Liver (tissue), 9 donors: ENCODE results near the gene SELENOF. TPM values are rescaled to one million over a fixed set of nuclear protein-coding genes. Genes with fewer than 3 reads are reported as not detected.

Experiments used
- DNase-seq: peaks from one replicate; pipeline ENCODE4 v3.0.0-alpha.2; 2017; ENCODE audit warnings: low spot score
- H3K27ac ChIP-seq, 2 donors: one replicate each; pipeline ENCODE4 v1.7.0; 2013; ENCODE audit warnings: inconsistent platforms in 2 of 2, low read length in 2 of 2, control low read depth in 1 of 2, low read depth in 1 of 2, mild to moderate bottlenecking in 1 of 2
- H3K27me3 ChIP-seq, 4 donors: one replicate each; pipeline versions ENCODE4 v1.6.1 to v1.7.0; 2013; ENCODE audit warnings: low read length in 3 of 4, inconsistent platforms in 1 of 4, mild to moderate bottlenecking in 1 of 4, moderate library complexity in 1 of 4; ENCODE audit not compliant: control insufficient read depth in 4 of 4, insufficient read depth in 4 of 4
- H3K36me3 ChIP-seq, 4 donors: one replicate each; pipeline versions ENCODE4 v1.6.1 to v1.7.0; 2013; ENCODE audit warnings: low read length in 3 of 4, mild to moderate bottlenecking in 3 of 4, low read depth in 1 of 4, moderate library complexity in 1 of 4; ENCODE audit not compliant: control insufficient read depth in 4 of 4, insufficient read depth in 3 of 4
- H3K4me1 ChIP-seq, 4 donors: one replicate each; pipeline versions ENCODE4 v1.6.1 to v1.7.0; 2013; ENCODE audit warnings: low read length in 3 of 4, mild to moderate bottlenecking in 3 of 4, moderate library complexity in 1 of 4; ENCODE audit not compliant: control insufficient read depth in 4 of 4, insufficient read depth in 4 of 4
- H3K4me3 ChIP-seq, 3 donors: one replicate each; pipeline versions ENCODE4 v1.6.1 to v1.7.0; 2013; ENCODE audit warnings: low read length in 3 of 3, control low read depth in 1 of 3, low read depth in 1 of 3, mild to moderate bottlenecking in 1 of 3
- H3K9ac ChIP-seq, 2 donors: one replicate each; pipeline ENCODE4 v1.7.0; 2013; ENCODE audit warnings: low read length in 2 of 2, mild to moderate bottlenecking in 2 of 2, moderate library complexity in 2 of 2, control low read depth in 1 of 2, low read depth in 1 of 2
- H3K9me3 ChIP-seq, 4 donors: one replicate each; pipeline versions ENCODE4 v1.6.1 to v1.7.0; 2013; ENCODE audit warnings: low read length in 3 of 4; ENCODE audit not compliant: control insufficient read depth in 4 of 4
- EGR1 ChIP-seq, 2 donors: IDR thresholded peaks; 2 replicates each; pipeline ENCODE4 v1.6.1; 2016 to 2018; ENCODE audit warnings: antibody characterized with exemption in 2 of 2, low read depth in 2 of 2
- FOXA1 ChIP-seq: IDR thresholded peaks from 2 replicates; pipeline ENCODE4 v1.6.1; 2016; ENCODE audit warnings: antibody characterized with exemption
- FOXA2 ChIP-seq: IDR thresholded peaks from 2 replicates; pipeline ENCODE4 v1.6.1; 2016; ENCODE audit warnings: antibody characterized with exemption
- GABPA ChIP-seq, 2 donors: IDR thresholded peaks in 1 of 2; conservative IDR thresholded peaks in 1 of 2; 2 replicates each; pipeline ENCODE4 v1.6.1; 2016; ENCODE audit warnings: antibody characterized with exemption in 2 of 2, mild to moderate bottlenecking in 1 of 2, moderate library complexity in 1 of 2
- HNF4A ChIP-seq, 2 donors: conservative IDR thresholded peaks; 2 replicates each; pipeline ENCODE4 v1.6.1; 2016; ENCODE audit warnings: antibody characterized with exemption in 2 of 2, mild to moderate bottlenecking in 2 of 2
- HNF4G ChIP-seq: IDR thresholded peaks from 2 replicates; pipeline ENCODE4 v1.6.1; 2016; ENCODE audit warnings: antibody characterized with exemption
- JUND ChIP-seq, 2 donors: IDR thresholded peaks; 2 replicates each; pipeline ENCODE4 v1.6.1; 2016; ENCODE audit warnings: antibody characterized with exemption in 2 of 2
- NR2F2 ChIP-seq: IDR thresholded peaks from 2 replicates; pipeline ENCODE4 v1.6.1; 2016; ENCODE audit warnings: antibody characterized with exemption
- RAD21 ChIP-seq, 2 donors: IDR thresholded peaks; 2 replicates each; pipeline ENCODE4 v1.6.1; 2016; ENCODE audit warnings: antibody characterized with exemption in 2 of 2, mild to moderate bottlenecking in 2 of 2
- RXRA ChIP-seq, 2 donors: IDR thresholded peaks; 2 replicates each; pipeline ENCODE4 v1.6.1; 2017 to 2018; ENCODE audit warnings: antibody characterized with exemption in 2 of 2, mild to moderate bottlenecking in 1 of 2
- SP1 ChIP-seq: IDR thresholded peaks from 2 replicates; pipeline ENCODE4 v1.6.1; 2018; ENCODE audit warnings: antibody characterized with exemption, mild to moderate bottlenecking
- TAF1 ChIP-seq: conservative IDR thresholded peaks from 2 replicates; pipeline ENCODE4 v1.6.1; 2016; ENCODE audit warnings: antibody characterized with exemption, mild to moderate bottlenecking
- YY1 ChIP-seq: IDR thresholded peaks from 2 replicates; pipeline ENCODE4 v1.6.1; 2016; ENCODE audit warnings: antibody characterized with exemption, mild to moderate bottlenecking
- WGBS: extraction: QIAGEN DNeasy Blood & Tissue Kit; methylation state at CpG from one replicate; pipeline ENCODE4 v1.1.7; 2013; 5-methylcytosine and 5-hydroxymethylcytosine counted together
- polyA plus RNA-seq, 2 donors: library from polyadenylated mRNA; stranded (reverse) in 1 of 2; unstranded in 1 of 2; fragments of 200-250 nt in 1 of 2; fragments of >200 nt in 1 of 2; fragmentation: Nextera tagmentation in 1 of 2; extraction: Ambion mirVana in 1 of 2; gene quantifications; one replicate each; pipeline versions ENCODE4 v1.2.1 to v1.2.3, GENCODE V29; 2013 to 2015
- total RNA-seq, 2 donors: library from RNA; depleted of rRNA; stranded (reverse); fragments of >200 nt; gene quantifications; one replicate each; pipeline ENCODE4 v1.2.3, GENCODE V29; 2014
- TF ChIP-seq, protein P1 (sequence below): IDR thresholded peaks from 2 replicates; pipeline ENCODE4 v1.6.1; 2016; ENCODE audit warnings: antibody characterized with exemption, mild to moderate bottlenecking
- TF ChIP-seq, protein P2 (sequence below): IDR thresholded peaks from 2 replicates; pipeline ENCODE4 v1.6.1; 2016; ENCODE audit warnings: antibody characterized with exemption
- TF ChIP-seq, protein P3 (sequence below): IDR thresholded peaks from 2 replicates; pipeline ENCODE4 v1.6.1; 2016; ENCODE audit warnings: antibody characterized with exemption
- TF ChIP-seq, protein P4 (sequence below): IDR thresholded peaks from 2 replicates; pipeline ENCODE4 v1.6.1; 2016; ENCODE audit warnings: antibody characterized with exemption
- TF ChIP-seq, protein P5 (sequence below): fragments of 150-350 bp; IDR thresholded peaks from 2 replicates; pipeline ENCODE4 v1.5.1; 2017; ENCODE audit warnings: improper control_type of control experiment, low read depth, low read length; ENCODE audit not compliant: missing input control
- donor health status: healthy.
- donor health status: healthy.
- donor health status: healthy.
- donor health status: healthy.
- donor health status: healthy.

SELENOF gene
- total and polyA plus RNA-seq, 4 donors = 80.4 to 143 (median 99.7) TPM

DNA sequence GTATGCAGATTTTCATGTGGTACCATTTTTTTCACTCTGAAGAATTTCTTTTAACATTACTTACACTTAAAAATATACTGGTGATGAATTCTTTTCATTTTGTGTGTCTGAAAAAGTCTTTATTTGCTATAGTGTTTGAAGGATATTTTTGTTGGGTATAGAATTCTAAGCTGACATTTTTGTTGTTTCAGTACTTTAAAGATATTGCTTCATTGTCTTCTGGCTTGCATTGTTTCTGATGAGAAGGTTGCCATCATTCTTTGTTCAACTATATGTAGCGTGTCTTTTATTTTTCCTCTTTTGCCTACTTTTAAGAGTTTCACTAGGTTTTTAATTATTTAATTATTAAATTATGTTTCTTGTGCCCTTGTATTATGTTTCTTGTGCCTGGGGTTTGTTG lies 8.5 kb upstream of the SELENOF start:
- H3K27me3 ChIP-seq = no peaks in the 10 kb centered on the region
- DNase-seq = no peak
- peaks cover 0 to 3% (median under 1%) of the 10 kb centered on the region in 4 donors for H3K9me3 ChIP-seq
- WGBS = 100% methylated on average over 1 of the region's 1 CpG
- TF ChIP-seq SP1 (no peak), HNF4G (no peak), FOXA2 (no peak), GABPA (IDR thresholded peaks at IDR 0.05 in 1 of 2, conservative IDR thresholded peaks at IDR 0.05 in 1 of 2) (no peak), NR2F2 (no peak), TAF1 (no peak), RXRA (IDR thresholded peaks at IDR 0.05) (no peak), EGR1 (IDR thresholded peaks at IDR 0.05; ENCODE audit: low read depth in 2 of 2) (no peak), HNF4A (conservative IDR thresholded peaks at IDR 0.05) (no peak), FOXA1 (no peak), RAD21 (IDR thresholded peaks at IDR 0.05) (no peak), YY1 (no peak), JUND (IDR thresholded peaks at IDR 0.05) (no peak)
- TF ChIP-seq, protein P1, sequence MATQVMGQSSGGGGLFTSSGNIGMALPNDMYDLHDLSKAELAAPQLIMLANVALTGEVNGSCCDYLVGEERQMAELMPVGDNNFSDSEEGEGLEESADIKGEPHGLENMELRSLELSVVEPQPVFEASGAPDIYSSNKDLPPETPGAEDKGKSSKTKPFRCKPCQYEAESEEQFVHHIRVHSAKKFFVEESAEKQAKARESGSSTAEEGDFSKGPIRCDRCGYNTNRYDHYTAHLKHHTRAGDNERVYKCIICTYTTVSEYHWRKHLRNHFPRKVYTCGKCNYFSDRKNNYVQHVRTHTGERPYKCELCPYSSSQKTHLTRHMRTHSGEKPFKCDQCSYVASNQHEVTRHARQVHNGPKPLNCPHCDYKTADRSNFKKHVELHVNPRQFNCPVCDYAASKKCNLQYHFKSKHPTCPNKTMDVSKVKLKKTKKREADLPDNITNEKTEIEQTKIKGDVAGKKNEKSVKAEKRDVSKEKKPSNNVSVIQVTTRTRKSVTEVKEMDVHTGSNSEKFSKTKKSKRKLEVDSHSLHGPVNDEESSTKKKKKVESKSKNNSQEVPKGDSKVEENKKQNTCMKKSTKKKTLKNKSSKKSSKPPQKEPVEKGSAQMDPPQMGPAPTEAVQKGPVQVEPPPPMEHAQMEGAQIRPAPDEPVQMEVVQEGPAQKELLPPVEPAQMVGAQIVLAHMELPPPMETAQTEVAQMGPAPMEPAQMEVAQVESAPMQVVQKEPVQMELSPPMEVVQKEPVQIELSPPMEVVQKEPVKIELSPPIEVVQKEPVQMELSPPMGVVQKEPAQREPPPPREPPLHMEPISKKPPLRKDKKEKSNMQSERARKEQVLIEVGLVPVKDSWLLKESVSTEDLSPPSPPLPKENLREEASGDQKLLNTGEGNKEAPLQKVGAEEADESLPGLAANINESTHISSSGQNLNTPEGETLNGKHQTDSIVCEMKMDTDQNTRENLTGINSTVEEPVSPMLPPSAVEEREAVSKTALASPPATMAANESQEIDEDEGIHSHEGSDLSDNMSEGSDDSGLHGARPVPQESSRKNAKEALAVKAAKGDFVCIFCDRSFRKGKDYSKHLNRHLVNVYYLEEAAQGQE = no peak
- TF ChIP-seq, protein P2, sequence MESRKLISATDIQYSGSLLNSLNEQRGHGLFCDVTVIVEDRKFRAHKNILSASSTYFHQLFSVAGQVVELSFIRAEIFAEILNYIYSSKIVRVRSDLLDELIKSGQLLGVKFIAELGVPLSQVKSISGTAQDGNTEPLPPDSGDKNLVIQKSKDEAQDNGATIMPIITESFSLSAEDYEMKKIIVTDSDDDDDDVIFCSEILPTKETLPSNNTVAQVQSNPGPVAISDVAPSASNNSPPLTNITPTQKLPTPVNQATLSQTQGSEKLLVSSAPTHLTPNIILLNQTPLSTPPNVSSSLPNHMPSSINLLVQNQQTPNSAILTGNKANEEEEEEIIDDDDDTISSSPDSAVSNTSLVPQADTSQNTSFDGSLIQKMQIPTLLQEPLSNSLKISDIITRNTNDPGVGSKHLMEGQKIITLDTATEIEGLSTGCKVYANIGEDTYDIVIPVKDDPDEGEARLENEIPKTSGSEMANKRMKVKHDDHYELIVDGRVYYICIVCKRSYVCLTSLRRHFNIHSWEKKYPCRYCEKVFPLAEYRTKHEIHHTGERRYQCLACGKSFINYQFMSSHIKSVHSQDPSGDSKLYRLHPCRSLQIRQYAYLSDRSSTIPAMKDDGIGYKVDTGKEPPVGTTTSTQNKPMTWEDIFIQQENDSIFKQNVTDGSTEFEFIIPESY = no peak
- TF ChIP-seq, protein P3, sequence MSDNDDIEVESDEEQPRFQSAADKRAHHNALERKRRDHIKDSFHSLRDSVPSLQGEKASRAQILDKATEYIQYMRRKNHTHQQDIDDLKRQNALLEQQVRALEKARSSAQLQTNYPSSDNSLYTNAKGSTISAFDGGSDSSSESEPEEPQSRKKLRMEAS = no peak
- TF ChIP-seq, protein P4, sequence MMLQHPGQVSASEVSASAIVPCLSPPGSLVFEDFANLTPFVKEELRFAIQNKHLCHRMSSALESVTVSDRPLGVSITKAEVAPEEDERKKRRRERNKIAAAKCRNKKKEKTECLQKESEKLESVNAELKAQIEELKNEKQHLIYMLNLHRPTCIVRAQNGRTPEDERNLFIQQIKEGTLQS = no peak
- TF ChIP-seq, protein P5, sequence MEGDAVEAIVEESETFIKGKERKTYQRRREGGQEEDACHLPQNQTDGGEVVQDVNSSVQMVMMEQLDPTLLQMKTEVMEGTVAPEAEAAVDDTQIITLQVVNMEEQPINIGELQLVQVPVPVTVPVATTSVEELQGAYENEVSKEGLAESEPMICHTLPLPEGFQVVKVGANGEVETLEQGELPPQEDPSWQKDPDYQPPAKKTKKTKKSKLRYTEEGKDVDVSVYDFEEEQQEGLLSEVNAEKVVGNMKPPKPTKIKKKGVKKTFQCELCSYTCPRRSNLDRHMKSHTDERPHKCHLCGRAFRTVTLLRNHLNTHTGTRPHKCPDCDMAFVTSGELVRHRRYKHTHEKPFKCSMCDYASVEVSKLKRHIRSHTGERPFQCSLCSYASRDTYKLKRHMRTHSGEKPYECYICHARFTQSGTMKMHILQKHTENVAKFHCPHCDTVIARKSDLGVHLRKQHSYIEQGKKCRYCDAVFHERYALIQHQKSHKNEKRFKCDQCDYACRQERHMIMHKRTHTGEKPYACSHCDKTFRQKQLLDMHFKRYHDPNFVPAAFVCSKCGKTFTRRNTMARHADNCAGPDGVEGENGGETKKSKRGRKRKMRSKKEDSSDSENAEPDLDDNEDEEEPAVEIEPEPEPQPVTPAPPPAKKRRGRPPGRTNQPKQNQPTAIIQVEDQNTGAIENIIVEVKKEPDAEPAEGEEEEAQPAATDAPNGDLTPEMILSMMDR = no peak
- H3K4me1 ChIP-seq = peaks cover 0 to 5% (median 0%) of the 10 kb centered on the region in 4 donors
- H3K36me3 ChIP-seq = no peaks in the 10 kb centered on the region
- no peak overlapping the region for H3K27ac ChIP-seq
- no peak overlapping the region for H3K9ac ChIP-seq
- H3K4me3 ChIP-seq = no peak overlapping the region
